ENCODE results near the gene RGL2. TPM values are rescaled to one million over a fixed set of nuclear protein-coding genes. Genes with fewer than 3 reads are reported as not detected.

The RGL2 gene
- total and polyA plus RNA-seq, 2 of the 13 experiments (the other 11 are each of a cell fraction or from before 2014, with no cell fraction given) = 22.9 to 47.4 TPM

DNA sequence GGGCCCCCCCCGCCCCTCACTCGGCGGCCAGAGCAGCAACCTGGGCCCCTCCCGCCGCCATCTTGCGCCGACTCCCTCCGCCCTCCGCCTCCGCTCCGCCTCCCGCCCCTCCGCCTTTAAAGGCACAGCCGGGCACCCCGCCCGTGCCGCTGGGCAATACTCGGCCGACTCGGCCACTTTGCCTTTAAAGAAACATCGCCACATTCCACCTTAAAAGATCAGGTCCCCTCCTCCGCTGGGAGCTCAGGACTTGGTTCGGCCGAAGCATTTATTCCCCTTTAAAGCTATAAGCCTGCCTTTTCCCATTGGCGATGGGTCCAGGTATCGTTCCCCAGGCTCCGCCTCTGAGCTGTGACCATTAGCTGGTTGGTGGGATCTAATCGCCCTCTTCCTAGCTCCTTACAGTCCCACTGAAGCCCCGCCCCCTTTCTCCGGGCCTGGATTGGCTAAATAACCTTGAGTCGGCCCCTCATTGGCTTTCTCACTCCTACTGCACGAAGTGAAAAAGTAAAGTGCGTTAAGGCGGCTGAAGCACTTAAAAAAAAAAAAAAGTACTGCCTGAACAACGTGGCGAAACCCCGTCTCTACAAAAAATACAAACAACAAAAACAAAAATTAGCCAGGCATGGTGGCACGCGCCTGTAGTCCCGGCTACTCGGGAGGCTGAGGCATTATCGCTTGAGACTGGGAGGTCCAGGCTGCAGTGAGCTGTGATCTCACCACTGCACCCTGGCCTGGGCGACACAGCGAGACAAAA, 19.1 kb upstream of the RGL2 start, which contains the start of gene ZBTB22 (continued):
- peak in 1 of 2 experiments; percentile 74; a peak in 2 of 4 replicates for TF ChIP-seq KLF16 (CRISPR knock-in tag; IDR thresholded peaks at IDR 0.05)
- TF ChIP-seq, protein P1, sequence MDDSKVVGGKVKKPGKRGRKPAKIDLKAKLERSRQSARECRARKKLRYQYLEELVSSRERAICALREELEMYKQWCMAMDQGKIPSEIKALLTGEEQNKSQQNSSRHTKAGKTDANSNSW (CRISPR knock-in tag; IDR thresholded peaks at IDR 0.05; ENCODE audit: borderline replicate concordance) = no peak
- TF ChIP-seq ZFP36L1 (CRISPR knock-in tag; IDR thresholded peaks at IDR 0.05) = 0 out of 2 replicates have a peak, but pooled peaks have one; percentile 24
- no peak for TF ChIP-seq SRY (CRISPR knock-in tag; IDR thresholded peaks at IDR 0.05)
- TF ChIP-seq ZNF7 (CRISPR knock-in tag; IDR thresholded peaks at IDR 0.05) = no peak
- peak; percentile 33; the same call in 1 of the 2 replicates for TF ChIP-seq ZNF331 (CRISPR knock-in tag; IDR thresholded peaks at IDR 0.05)
- TF ChIP-seq PPARG (CRISPR knock-in tag; conservative IDR thresholded peaks at IDR 0.05) = 0 out of 2 replicates have a peak, but pooled peaks have one; percentile 16
- TF ChIP-seq, protein P2, sequence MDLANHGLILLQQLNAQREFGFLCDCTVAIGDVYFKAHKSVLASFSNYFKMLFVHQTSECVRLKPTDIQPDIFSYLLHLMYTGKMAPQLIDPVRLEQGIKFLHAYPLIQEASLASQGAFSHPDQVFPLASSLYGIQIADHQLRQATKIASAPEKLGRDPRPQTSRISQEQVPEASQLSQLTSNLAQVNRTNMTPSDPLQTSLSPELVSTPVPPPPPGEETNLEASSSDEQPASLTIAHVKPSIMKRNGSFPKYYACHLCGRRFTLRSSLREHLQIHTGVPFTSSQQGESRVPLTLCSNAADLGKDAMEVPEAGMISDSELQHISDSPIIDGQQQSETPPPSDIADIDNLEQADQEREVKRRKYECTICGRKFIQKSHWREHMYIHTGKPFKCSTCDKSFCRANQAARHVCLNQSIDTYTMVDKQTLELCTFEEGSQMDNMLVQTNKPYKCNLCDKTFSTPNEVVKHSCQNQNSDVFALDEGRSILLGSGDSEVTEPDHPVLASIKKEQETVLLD (CRISPR knock-in tag; IDR thresholded peaks at IDR 0.05; ENCODE audit: low read depth) = no peak
- TF ChIP-seq ZMYM4 (CRISPR knock-in tag; IDR thresholded peaks at IDR 0.05) = peak; percentile 62; the same call in 1 of the 2 replicates
- TF ChIP-seq, protein P3, sequence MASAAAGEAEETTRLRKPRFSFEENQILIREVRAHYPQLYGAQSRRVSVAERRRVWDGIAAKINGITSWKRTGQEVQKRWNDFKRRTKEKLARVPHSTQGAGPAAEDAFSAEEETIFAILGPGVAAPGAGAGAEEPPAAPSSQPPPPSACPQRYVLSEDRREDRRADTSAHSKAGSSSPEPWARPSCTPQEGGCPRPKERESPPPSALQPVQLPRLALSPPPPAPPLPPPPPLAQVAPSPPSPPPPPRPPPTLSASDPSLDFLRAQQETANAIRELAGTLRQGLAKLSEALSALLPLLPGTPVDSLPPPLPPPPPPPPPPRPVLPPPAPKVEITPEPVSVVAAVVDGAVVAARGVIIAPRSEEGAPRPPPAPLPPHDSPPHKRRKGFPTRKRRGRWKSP (CRISPR knock-in tag; IDR thresholded peaks at IDR 0.05) = no peak
- TF ChIP-seq, protein P4, sequence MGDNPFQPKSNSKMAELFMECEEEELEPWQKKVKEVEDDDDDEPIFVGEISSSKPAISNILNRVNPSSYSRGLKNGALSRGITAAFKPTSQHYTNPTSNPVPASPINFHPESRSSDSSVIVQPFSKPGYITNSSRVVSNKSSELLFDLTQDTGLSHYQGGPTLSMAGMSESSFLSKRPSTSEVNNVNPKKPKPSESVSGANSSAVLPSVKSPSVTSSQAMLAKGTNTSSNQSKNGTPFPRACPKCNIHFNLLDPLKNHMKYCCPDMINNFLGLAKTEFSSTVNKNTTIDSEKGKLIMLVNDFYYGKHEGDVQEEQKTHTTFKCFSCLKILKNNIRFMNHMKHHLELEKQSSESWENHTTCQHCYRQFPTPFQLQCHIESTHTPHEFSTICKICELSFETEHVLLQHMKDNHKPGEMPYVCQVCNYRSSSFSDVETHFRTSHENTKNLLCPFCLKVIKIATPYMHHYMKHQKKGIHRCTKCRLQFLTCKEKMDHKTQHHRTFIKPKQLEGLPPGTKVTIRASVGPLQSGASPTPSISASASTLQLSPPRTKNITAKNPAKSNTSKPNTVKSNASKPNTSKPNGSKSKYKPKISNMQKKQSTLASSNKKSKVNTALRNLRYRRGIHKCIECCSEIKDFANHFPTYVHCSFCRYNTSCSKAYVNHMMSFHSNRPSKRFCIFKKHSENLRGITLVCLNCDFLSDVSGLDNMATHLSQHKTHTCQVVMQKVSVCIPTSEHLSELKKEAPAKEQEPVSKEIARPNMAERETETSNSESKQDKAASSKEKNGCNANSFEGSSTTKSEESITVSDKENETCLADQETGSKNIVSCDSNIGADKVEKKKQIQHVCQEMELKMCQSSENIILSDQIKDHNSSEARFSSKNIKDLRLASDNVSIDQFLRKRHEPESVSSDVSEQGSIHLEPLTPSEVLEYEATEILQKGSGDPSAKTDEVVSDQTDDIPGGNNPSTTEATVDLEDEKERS (CRISPR knock-in tag; IDR thresholded peaks at IDR 0.05) = no peak
- TF ChIP-seq HNRNPUL1 (IDR thresholded peaks at IDR 0.05; ENCODE audit: low read depth, low read length) = no peak
- TF ChIP-seq EED (CRISPR knock-in tag; IDR thresholded peaks at IDR 0.05) = no peak
- no peak for TF ChIP-seq TAF15 (IDR thresholded peaks at IDR 0.05; ENCODE audit: low read depth, low read length, poor library complexity, severe bottlenecking)
- TF ChIP-seq, protein P5, sequence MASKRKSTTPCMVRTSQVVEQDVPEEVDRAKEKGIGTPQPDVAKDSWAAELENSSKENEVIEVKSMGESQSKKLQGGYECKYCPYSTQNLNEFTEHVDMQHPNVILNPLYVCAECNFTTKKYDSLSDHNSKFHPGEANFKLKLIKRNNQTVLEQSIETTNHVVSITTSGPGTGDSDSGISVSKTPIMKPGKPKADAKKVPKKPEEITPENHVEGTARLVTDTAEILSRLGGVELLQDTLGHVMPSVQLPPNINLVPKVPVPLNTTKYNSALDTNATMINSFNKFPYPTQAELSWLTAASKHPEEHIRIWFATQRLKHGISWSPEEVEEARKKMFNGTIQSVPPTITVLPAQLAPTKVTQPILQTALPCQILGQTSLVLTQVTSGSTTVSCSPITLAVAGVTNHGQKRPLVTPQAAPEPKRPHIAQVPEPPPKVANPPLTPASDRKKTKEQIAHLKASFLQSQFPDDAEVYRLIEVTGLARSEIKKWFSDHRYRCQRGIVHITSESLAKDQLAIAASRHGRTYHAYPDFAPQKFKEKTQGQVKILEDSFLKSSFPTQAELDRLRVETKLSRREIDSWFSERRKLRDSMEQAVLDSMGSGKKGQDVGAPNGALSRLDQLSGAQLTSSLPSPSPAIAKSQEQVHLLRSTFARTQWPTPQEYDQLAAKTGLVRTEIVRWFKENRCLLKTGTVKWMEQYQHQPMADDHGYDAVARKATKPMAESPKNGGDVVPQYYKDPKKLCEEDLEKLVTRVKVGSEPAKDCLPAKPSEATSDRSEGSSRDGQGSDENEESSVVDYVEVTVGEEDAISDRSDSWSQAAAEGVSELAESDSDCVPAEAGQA (IDR thresholded peaks at IDR 0.05; ENCODE audit: low read depth) = peak; percentile 49; the same call in 1 of the 2 replicates
- TF ChIP-seq, protein P5 (CRISPR knock-in tag; IDR thresholded peaks at IDR 0.05; ENCODE audit: borderline replicate concordance) = no peak
- TF ChIP-seq DMAP1 (CRISPR knock-in tag; IDR thresholded peaks at IDR 0.05) = peak; percentile 26; the same call in 1 of the 2 replicates

Measured in HepG2 (cell line).